CD4-positive, alpha-beta T cell treated with Interleukin-4 for 4 hours (primary cell): ENCODE results near the gene CBLN1.

ENCODE experiments used
- DNase-seq: peaks from one replicate; pipeline ENCODE4 v3.0.0-alpha.2; 2020

Gene CBLN1

DNA sequence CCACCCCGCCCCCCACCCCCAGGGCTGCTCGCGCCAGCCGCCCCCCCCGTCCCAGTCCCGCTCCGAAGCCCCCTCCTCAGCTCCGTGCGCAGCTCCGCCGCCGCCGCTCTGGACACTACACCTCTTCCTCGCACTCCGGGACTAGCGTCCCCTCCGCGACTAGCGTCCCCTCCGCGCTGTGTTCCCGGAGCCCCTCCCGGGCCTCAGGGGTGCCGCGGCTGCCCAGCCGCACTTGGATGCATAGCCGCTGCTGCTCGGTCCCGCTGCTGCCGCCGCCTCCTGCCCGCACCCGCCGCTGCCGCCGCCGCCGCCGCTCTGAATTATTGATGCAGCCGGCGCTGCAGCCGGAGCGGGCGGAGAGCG is at the start of gene CBLN1:
CBLN1 (minus strand) TSS at position 359 of the 363 bp plus-strand sequence. CDS start 373 bp downstream, outside the sequence.
- DNase-seq = no peak

DNA sequence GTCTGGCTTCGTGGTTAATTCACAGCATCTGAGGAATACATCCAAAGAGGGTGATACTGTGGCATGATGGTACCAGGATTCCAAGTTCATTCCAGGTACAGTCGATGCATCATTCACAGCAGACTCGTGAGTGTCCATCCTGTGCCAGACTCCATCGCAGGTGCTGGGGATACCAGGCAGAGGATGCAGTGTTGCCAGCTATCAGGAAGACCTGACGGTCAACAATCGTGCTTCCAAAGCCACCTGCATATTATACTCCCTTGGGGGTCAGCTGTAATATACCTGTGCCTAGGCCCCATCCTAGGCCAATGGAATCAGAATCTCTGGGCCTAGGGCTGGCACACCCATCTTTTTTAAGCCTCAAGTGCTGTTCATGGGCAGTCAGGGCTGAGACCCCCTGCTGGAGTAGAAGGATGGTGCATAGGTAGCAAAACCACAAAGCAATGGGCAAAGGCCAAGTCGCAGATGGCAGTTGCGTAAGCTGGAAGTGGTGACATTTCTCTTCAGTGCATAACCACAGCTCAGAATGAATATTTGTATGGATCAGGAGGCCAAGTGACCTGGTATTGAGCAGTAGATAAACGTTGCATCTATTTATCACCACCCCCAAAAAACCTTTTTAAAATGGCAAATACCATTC is 49.0 kb upstream of the CBLN1 start:
- DNase-seq = no peak

- no peak for DNase-seq
Observed at GRCh38 chr16:49328325-49328724, 46.7 kb upstream of the CBLN1 start.

DNA sequence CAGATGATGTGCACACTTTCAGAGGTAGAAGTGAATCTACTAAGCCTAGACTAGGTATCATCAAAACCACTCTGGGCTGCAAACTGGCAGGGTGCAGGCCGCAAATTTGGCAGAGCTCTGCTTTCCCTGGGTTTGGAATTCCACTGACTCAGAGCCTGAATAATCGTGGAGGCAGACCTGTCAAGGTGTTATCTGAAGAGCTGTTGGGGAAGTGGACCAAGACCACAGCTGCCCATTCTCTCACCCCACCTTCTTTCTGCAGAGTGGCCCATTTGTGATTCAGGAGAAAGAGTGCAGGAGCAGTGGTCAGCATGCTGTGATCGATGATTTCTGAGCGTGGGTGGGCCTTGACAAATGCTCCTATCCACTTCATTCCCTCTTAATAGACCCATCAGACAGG is 45.8 kb upstream of the CBLN1 start:
- DNase-seq = no peak

DNA sequence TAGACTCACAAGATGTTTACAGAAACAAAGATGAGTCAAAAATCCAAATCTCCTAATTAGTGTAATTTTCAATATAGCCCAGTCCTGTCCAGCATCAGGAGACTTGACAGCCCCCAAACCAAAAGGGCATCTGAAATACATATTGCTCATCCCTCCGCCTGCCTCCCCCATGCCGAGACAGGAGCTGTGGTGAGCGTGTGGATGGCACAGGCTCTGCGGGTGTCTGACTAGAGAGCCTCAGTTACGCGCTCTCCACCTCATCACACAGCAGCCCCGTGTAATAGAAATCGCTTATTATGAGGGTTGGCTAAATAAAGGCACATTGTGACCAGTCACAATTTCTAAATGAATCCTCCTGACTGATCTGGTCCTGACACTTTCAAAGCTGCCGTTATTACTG is 43.1 kb upstream of the CBLN1 start:
- DNase-seq = no peak

DNA sequence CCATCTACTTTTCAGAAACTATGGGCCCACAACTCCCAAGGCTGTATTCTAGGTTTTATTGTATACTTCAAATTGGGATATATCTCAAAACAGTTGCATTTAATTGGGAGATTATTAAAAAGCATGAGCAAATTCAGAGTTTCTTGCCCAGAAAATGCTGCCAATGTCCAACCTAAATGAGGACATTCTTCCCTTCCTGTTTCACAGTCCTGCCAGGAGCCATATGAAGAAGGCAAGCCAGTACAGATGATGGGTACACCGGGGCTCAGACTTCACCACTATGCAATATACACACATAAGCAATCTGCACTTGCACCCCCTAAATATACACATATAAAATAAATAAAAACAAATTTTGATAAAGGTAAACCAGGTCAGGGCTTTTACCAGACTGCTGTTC is 34.0 kb upstream of the CBLN1 start:
- no peak for DNase-seq

DNA sequence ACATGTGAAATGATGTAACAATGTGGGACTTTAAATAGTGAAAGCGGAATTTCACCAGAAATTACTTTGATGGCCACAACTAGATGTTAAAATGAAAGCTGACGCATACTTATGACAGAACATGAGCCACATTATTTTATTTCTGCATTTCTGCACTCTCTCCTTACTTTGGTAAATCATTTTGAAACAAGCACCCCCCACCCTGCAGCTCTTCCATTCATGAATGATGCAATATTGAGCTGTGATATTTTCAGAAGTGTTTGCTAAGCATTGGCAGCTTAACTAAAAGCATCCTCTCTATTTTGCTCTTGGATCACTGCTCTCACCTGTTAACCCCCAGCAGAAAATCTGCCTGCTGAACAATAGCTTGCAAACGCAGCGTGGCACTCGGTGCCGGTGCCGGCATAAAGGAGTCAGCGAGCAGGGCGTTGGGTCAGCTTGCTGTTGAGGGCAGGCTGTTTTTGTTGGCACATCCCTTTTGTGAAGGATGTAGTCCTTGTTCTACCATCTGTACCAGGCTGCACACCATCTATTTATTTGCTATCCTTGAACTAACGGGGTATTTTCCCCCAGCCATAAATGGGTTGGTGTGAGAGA is 30.8 kb upstream of the CBLN1 start:
- DNase-seq = no peak

- no peak for DNase-seq
Observed at GRCh38 chr16:49311823-49312222, 30.2 kb upstream of the CBLN1 start.

- DNase-seq = no peak
Observed at GRCh38 chr16:49307176-49307575, 25.5 kb upstream of the CBLN1 start.

- no peak for DNase-seq
Observed at GRCh38 chr16:49305406-49305805, 23.8 kb upstream of the CBLN1 start.

DNA sequence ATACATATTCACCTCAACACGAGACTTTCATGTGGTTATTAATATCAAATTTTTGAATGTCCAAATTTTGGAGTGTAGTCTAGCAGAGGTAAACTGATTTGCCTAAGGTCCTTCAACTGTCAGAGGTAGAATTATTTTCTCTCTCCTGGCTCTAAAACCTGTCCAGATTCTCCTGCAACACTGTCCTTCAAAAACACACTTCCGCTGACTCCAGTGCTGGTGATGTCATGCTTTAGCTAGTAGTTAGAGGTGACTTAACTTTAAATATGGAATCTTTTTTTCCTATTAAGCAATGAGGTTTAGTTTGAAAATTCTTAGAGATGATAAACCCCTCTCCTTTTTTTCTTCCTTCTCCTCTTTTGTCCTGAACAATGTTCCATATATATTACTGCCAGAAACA is 10.8 kb upstream of the CBLN1 start:
- DNase-seq = no peak

DNA sequence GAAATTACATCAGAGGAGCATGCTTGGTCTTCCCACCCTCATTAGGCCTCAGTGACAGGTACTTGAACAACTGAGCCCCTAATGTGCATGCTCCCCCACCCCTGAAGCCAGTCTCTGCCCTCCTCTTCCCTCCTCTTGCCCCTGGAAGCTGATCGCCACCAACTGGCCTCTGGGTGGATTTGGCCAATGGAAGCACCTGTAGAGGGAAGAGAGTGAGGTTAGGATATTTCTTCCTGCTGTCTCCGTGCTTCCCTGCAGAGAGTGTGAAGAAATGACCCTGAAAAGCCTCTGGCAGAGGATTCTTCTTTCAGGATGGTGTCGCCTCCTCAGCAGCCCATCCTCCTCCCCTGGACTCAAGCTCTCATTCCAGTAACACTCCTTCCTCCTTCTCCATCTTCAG is 5.9 kb upstream of the CBLN1 start:
- DNase-seq = no peak

DNA sequence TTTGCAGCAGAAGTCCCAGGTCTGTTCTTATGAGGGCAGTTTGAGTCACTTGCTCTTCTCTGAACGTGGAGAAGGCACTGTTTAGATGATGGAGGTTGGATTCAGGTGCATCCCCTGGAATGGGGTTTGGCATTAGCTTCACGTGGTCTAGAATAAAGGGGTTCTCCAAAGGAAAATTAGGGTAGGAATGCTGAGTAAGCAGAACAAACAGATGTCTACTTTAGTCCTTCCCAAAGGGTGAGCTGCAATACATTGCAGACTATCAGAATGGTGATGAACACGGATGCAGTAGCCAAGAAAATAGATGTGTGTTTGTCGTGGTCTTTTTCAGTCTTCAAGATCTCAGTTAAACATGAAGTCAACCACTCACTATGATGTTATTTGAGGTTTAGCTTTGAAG is 3.3 kb upstream of the CBLN1 start:
- no peak for DNase-seq

GRCh38 chr16:49283376-49284049 is 1.9 kb upstream of the CBLN1 start:
- DNase-seq = no peak

DNA sequence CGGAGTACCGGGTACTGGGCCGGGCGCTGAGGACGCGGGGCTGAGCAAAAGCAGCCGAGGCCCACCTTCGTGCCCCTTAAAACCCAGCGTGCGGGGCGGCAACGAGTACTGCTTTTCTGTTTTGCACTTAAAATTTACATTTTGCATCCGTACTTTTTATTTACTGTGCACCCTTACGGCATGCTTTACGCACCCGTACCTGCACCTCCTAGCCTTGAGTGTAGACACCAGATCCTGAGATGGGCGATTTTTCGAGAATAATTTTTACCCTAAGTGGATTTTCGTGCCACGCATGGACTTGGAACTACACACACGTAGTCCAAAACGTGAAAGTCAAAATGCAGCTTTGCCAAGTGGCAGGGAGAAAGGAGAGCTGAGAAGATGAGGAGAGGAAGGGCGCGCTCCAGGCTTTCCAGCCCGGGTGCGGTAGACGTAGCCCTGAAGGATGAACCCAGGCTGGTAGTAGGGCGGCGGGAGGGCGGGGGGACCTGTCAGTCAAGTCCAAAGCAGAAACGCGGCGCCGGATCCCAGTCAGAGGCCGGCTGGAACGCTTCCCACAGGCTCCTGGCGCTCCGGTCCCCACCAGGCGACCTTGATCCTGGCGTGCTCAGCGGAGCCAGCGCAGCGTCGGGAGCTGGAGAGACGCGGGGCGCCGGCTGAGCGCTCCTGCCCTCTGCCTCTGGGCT is 1.2 kb upstream of the CBLN1 start:
- DNase-seq = no peak

- no peak for DNase-seq
Observed at GRCh38 chr16:49281843-49282642, 405 bp upstream of the CBLN1 start.

- DNase-seq = no peak
Observed at GRCh38 chr16:49280841-49281371, 732 bp downstream of the CBLN1 start.

DNA sequence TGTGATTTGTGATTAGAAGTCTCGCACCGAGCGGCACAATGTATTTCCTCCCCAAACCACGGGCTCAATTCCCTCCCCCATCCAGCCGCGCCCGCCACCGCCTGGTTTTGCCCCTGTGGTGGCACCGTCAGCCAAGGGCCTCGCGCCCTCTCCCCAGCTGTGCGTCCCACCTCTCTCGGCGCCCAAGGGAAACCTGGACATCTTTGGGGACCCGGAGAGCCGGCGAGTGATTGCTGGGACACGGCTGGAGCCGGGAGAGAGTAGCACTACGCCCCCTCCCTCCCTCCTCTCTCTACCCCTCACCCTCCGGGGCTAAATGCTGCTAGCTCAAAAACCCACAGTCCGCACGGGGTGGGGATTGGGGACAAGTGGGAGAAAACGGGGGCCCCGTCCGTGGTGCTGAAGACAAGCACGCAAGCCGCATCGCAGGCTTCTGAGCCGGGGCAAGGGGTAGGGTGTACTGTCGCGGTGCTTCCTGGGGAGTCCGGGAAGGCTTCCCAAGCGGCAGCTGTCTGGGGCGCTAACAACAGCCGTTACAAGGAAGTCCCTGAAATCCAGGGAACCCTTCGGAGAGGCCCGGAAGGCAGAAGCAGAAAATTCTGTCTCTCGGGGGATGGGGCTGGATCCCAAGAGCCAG is 1.4 kb downstream of the CBLN1 start:
- DNase-seq = no peak

DNA sequence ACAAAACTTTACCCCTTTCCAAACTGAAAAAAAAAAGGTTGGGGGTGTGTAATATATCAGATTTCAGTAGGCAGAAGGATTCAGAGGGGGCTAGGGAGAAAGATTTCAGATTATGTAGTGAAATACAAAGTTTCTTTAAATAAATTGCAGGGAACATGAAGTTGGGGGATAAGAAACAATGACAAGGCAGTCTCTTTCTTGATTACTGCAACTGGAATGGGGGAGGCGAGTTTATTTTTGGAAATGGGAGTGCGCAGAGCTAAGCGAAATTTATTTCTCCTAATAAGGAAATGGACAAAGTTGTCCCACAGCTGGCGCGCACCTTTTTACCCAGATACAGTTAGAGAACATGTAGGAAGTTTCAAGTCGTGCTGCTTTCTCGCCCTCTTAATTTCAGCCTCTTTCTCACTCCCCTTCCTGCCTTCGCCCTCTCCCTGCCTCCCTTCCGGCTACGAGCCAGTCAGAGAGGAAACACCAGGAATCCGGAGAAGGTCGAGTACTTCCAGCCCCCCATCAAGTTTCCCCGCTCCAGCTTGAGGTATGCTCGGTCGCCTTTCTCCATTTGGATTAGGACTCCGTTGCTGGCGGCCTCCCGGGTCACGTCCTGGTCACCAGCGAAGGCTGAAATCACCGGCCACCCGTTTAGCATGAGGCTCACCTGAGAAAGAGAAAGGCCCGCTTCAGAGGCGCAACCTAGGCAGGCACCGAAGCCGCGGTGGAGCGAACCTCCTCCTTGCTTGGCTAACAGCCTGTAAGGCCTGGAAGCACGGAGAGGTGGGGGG is 2.5 kb downstream of the CBLN1 start:
- DNase-seq = no peak

GRCh38 chr16:49278567-49278827 is 3.1 kb downstream of the CBLN1 start:
- no peak for DNase-seq

- no peak for DNase-seq
Observed at GRCh38 chr16:49277766-49278566, 3.7 kb downstream of the CBLN1 start.
